IMR-90 (cell line): Measurements from ENCODE around the gene SRRD.

Experiments used
- CTCF ChIP-seq: conservative IDR thresholded peaks from 2 replicates; pipeline ENCODE4 v1.5.1; 2012; ENCODE audit warnings: mild to moderate bottlenecking, low read depth, low read length, improper control_type of control experiment
- POLR2A ChIP-seq: IDR thresholded peaks from 2 replicates; pipeline ENCODE4 v1.6.1; 2012; ENCODE audit warnings: mild to moderate bottlenecking, low read depth, low read length
- TF ChIP-seq, protein P1 (sequence below): fragments of 150-350 bp; IDR thresholded peaks from 2 replicates; pipeline ENCODE4 v1.6.1; 2017; ENCODE audit warnings: mild to moderate bottlenecking, antibody characterized with exemption, low read length, low read depth

DNA sequence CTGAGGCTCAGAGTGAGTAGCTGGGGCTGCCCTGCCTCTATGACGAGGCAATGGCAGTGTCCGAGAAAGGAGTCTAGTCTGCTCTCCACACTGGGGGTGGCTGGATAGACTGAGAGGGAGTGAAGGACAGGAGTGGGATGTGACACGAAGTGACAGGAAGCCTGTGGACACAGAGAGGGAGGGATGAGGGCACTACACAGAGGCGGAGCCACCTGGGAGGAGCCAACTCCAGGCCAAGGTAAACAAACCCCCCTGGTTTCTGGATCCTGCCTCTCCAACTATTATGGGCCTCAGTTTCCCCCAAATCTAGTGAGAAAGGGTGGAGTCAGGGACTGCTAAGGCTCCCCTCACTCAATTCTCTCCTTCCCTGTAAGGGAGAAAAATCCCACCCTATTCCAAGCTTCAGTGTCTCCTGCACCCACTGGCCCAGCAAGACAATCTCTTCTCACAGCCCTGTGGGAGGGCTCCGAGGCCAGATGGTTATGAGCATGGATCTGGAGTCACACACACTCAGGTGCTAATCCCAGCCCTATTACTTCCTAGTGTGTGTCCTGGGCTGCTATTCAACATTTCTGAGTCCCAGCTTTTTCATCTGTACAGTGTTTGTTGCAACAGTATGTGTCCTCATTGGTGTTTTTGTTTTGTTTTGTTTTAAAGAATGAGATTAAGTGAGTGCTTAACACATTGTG lies 29.7 kb upstream of the SRRD start:
- TF ChIP-seq, protein P1, sequence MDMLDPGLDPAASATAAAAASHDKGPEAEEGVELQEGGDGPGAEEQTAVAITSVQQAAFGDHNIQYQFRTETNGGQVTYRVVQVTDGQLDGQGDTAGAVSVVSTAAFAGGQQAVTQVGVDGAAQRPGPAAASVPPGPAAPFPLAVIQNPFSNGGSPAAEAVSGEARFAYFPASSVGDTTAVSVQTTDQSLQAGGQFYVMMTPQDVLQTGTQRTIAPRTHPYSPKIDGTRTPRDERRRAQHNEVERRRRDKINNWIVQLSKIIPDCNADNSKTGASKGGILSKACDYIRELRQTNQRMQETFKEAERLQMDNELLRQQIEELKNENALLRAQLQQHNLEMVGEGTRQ: no peak
- no peak for TF ChIP-seq POLR2A
- no peak for TF ChIP-seq CTCF
